GM18526 (cell line): ENCODE results near the gene PLCG1.

ENCODE experiments used
- POLR2A ChIP-seq: IDR thresholded peaks from 3 replicates; pipeline ENCODE4 v1.6.1; 2011; ENCODE audit not compliant: insufficient read length; ENCODE audit errors: extremely low read depth

Gene PLCG1

DNA sequence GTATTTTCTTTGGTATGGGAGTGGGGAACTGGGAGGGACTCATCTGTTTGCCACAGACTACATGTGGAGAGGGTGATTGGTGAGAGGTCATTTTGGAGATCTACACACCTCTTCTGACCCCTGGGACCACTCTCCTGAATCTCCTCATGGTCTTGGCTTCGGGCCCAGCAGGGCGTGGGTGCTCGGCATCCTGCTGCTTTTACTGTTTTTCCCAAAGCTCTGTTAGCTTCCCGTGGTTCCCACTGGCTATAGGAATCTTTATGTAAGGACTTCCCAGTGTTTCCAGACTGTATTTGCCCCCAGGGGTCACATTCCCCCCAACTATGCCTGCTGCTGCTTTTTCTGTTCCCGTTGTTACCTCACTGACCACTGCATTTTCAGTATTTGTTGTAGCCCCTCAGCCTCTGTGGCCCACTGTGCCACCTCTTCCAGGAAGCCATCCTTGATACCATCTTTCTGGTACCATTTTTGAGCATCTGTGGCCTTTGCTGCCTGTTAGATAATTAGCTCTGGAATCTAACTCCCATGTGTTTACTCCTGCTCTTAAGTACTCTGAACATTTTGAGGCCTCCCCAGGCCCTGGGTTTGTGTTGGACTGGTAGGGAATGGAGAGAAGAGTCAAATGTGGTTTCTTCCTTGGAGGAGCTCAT, 14.9 kb downstream of the PLCG1 start:
- TF ChIP-seq POLR2A: no peak

GRCh38 chr20:41154436-41155176, 17.3 kb downstream of the PLCG1 start:
- TF ChIP-seq POLR2A: no peak

DNA sequence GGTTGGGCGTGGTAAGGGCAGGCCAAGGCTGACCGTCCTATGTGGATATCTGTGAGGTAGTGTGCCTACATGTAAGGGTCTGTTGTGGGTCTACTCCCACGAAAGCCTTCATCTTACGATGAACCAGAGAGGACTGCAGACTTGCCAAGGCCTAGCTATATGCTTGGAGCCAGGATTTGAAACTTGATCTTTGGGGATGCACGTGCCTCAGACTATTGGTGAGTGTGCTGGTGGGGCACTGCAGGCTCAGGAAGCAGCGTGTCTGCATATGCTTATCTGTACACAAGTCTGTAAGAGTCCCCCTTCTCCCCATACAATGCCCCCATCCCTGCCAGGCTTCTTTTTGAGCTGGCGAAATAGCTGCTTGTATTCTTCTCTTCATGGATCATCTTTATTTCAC, 17.9 kb downstream of the PLCG1 start:
- TF ChIP-seq POLR2A: no peak

DNA sequence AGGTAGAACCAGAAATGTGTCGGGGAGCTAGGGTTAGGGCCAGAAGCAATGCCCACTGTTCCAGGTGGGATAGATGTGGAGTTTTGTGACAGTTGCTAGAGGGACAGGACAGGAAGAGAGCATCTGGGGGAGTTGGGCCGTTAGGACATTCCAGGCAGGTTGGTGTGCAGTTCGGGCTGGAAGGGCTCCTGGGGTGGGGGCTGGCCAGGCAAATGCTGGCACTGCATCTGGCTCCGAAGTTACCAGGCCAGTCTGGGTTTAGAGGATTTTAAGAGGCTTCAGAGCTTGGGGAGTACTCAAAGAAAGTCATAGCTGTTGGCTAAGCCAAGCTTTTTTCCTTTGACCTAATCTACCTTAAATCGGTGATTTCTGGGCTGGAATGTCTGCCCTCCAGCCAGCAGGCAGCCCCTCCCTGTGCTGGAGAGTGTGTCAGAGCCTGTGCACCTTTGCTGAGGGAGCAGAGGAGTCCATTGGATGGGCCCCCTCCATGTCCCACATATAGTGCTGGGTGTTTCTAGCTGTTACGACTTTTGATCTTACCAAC, 20.8 kb downstream of the PLCG1 start:
- no peak for TF ChIP-seq POLR2A

DNA sequence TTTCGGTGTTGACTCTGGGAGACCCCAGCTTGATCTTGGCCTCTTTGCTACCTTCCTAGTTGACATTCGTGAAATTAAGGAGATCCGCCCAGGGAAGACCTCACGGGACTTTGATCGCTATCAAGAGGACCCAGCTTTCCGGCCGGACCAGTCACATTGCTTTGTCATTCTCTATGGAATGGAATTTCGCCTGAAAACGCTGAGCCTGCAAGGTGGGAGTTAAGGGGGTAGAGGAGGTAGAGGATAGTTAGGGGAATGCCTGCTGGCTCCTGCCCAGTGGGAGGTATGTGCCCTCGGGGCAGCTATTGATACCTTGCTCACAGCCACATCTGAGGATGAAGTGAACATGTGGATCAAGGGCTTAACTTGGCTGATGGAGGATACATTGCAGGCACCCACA, 22.2 kb downstream of the PLCG1 start:
- TF ChIP-seq POLR2A: no peak

GRCh38 chr20:41160686-41161085, 23.3 kb downstream of the PLCG1 start:
- TF ChIP-seq POLR2A: no peak

GRCh38 chr20:41161886-41162285, 24.5 kb downstream of the PLCG1 start:
- no peak for TF ChIP-seq POLR2A

DNA sequence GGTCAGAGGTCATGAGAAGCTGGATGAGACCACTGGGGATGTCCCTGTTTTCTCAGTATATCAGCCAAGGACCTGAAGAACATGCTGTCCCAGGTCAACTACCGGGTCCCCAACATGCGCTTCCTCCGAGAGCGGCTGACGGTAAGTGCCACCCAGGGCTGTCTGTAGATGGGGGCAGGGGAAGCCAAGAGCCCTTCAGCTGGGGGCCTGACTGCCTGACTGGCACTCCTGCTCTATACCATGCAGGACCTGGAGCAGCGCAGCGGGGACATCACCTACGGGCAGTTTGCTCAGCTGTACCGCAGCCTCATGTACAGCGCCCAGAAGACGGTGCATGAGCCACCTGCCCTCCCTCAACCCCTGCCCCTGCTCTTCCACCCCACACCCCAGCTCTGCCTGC, 25.1 kb downstream of the PLCG1 start:
- no peak for TF ChIP-seq POLR2A

GRCh38 chr20:41163821-41164220, 26.5 kb downstream of the PLCG1 start:
- TF ChIP-seq POLR2A: no peak

DNA sequence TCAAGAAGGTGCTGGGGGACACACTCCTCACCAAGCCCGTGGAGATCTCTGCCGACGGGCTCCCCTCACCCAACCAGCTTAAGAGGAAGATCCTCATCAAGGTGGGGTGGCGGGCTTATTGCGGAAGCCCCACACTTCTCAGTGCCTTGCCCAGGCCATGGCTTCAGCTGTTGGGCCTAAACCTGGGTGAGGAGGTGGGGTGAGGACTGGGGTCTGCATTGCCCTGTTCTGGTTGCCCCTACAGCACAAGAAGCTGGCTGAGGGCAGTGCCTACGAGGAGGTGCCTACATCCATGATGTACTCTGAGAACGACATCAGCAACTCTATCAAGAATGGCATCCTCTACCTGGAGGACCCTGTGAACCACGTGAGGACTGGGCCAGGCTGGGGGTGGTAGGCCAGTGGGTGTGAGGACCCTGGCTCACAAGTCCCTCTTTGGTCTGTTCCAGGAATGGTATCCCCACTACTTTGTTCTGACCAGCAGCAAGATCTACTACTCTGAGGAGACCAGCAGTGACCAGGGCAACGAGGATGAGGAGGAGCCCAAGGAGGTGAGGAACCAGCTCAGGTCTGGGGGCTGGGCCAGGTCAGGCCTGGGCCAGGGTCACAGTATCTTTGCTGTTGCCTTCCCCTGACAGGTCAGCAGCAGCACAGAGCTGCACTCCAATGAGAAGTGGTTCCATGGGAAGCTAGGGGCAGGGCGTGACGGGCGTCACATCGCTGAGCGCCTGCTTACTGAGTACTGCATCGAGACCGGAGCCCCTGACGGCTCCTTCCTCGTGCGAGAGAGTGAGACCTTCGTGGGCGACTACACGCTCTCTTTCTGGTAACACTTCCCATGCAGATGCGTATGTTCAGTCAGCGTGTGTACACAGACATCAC, 27.9 kb downstream of the PLCG1 start:
- TF ChIP-seq POLR2A: no peak

GRCh38 chr20:41166201-41167117, 29.1 kb downstream of the PLCG1 start:
- TF ChIP-seq POLR2A: no peak

DNA sequence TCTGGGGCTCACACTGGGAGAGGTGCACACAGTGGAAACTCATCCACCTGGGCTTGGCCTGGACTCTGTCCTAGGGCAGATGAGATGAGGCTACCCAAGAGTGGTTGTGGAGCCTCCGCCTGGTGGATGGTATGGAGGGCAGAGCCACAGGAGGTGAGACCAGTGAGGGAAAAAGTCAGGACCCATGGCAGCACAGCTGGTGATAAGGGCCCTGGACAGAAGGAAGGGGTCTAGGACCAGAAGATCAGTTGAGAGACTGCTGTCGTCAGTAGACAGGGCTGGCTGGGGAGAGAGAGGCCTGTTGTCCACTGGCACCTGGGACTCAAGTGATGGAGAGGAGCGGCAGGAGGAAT, 29.8 kb downstream of the PLCG1 start:
- no peak for TF ChIP-seq POLR2A

DNA sequence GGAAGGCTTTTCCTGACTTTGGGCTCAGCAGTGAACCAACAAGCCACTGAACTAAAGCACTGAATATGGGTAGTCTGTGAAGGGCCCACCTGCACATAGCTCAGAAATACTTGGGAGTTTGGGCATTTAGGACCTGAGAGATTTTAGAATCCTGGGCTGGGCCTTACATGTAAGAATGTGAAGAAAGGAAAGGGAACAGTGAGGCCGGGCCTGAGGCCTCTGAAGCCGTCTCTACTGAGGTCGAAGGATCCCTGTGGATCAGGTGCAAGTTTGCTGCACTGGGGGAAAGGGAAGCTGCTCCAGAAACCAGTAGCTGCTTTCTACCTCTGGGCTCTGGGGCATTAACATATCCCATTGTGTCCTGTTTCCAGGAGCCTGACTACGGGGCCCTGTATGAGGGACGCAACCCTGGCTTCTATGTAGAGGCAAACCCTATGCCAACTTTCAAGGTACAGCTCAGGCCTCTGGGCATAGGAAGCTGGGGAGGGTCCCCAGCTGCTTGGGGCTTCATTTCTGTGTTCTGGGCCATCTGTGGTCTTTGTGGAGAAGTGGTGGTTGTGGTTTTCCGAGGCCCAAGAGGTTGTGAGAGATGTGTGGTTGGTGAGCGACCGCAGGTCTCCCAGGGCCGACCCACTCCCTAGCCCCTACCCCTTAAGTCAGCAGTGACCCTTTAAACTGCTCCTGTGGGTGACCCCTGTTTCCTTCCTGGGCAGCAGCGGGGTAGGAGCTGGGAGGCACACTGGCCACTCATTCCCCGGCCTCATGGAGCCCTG, 30.3 kb downstream of the PLCG1 start:
- no peak for TF ChIP-seq POLR2A
